Astrocyte of the cerebellum (primary cell): ENCODE data around the gene WNT3A.

Source experiments
- DNase-seq: peaks from one replicate; pipeline ENCODE4 v3.0.0-alpha.2; 2011; ENCODE audit warnings: low read depth
- H3K4me3 ChIP-seq: 2 replicates; pipeline ENCODE4 v1.5.1; 2011; ENCODE audit warnings: mild to moderate bottlenecking, low read depth, low read length, moderate library complexity
- in situ Hi-C: cut with HindIII; loops from 2 replicates; pipeline ENCODE4 v1.10.0; 2017; ENCODE audit warnings: low sequenced_read_pairs
- TF ChIP-seq, protein P1 (sequence below): IDR thresholded peaks from 2 replicates; pipeline ENCODE4 v1.5.1; 2012; ENCODE audit warnings: low read length, low read depth, moderate library complexity, mild to moderate bottlenecking; ENCODE audit errors: missing control alignments

Gene WNT3A

GRCh38 chr1:228050571-228051231 lies 43.9 kb downstream of the WNT3A start:
- DNase-seq = no peak
- TF ChIP-seq, protein P1, sequence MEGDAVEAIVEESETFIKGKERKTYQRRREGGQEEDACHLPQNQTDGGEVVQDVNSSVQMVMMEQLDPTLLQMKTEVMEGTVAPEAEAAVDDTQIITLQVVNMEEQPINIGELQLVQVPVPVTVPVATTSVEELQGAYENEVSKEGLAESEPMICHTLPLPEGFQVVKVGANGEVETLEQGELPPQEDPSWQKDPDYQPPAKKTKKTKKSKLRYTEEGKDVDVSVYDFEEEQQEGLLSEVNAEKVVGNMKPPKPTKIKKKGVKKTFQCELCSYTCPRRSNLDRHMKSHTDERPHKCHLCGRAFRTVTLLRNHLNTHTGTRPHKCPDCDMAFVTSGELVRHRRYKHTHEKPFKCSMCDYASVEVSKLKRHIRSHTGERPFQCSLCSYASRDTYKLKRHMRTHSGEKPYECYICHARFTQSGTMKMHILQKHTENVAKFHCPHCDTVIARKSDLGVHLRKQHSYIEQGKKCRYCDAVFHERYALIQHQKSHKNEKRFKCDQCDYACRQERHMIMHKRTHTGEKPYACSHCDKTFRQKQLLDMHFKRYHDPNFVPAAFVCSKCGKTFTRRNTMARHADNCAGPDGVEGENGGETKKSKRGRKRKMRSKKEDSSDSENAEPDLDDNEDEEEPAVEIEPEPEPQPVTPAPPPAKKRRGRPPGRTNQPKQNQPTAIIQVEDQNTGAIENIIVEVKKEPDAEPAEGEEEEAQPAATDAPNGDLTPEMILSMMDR = no peak
- in situ Hi-C loops = loop anchor here (5.0 kb wide), 1 partner anchor 53 kb away; no protein-coding TSS in a partner anchor
- H3K4me3 ChIP-seq = no peak overlapping the region

DNA sequence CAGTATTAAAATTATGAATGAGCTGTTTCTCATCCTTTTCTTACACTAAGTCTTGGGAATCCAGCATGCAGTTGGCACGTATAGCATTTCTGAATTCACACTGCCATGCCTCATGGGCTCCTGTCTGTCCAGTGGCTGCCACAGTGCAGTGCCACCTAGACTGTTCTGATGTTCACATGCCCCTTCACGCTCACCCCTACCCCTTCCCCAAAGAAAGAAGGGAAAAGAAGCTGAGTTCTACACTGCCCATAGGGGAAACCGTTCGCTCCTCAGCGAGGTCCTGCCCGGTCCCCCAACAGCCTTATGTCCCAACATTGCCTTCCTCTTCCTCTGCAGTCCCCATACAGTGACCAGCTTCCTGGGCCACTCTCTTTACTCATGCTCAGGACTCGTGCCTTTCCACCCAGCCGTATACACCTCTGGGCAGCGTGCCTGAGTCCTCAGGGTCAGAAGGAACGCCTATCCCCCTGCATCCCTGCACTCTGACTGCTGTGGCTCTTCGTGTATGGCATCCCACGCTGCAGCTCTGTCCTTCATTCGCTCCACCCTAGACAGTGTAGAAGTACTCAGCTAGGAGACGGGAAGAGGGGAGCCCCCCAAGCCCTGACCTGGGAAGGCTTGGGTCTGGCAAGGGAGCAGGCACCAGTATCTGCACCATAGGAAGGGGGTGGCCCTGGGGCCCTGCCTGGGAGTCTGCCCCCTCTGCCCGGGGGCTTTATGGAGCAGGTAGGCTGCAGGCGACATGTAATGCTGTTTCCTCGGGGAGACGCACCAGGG lies 51.6 kb downstream of the WNT3A start:
- in situ Hi-C loops = no loop called here
- TF ChIP-seq, protein P1 = no peak
- no peak for DNase-seq
- no peak overlapping the region for H3K4me3 ChIP-seq

- in situ Hi-C loops = no loop called here
- TF ChIP-seq, protein P1 = no peak
- H3K4me3 ChIP-seq = no peak overlapping the region
- no peak for DNase-seq
These were observed 52.3 kb downstream of the WNT3A start for GRCh38 chr1:228058949-228059633.

GRCh38 chr1:228059634-228060457 lies 53.0 kb downstream of the WNT3A start:
- H3K4me3 ChIP-seq = no peak overlapping the region
- TF ChIP-seq, protein P1 = no peak
- no peak for DNase-seq
- in situ Hi-C loops = no loop called here

DNA sequence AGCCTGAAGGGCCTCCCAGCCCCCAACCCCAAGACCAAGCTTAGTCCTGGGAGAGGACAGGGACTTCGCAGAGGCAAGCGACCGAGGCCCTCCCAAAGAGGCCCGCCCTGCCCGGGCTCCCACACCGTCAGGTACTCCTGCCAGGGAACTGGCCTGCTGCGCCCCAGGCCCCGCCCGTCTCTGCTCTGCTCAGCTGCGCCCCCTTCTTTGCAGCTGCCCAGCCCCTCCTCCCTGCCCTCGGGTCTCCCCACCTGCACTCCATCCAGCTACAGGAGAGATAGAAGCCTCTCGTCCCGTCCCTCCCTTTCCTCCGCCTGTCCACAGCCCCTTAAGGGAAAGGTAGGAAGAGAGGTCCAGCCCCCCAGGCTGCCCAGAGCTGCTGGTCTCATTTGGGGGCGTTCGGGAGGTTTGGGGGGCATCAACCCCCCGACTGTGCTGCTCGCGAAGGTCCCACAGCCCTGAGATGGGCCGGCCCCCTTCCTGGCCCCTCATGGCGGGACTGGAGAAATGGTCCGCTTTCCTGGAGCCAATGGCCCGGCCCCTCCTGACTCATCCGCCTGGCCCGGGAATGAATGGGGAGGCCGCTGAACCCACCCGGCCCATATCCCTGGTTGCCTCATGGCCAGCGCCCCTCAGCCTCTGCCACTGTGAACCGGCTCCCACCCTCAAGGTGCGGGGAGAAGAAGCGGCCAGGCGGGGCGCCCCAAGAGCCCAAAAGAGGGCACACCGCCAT lies 53.8 kb downstream of the WNT3A start:
- TF ChIP-seq, protein P1 = no peak
- no peak for DNase-seq
- H3K4me3 ChIP-seq = no peak overlapping the region
- in situ Hi-C loops = no loop called here
